Measurements from ENCODE around the gene SOS1. TPM values are rescaled to one million over a fixed set of nuclear protein-coding genes. Genes with fewer than 3 reads are reported as not detected.
"Not testable (repeated sequence)": the region's sequence is repeated elsewhere in the genome, so short reads cannot be mapped to it uniquely, and the experiment has no call there.

The SOS1 gene
- total RNA-seq, 1 donor from 2014 or later, result 5.8 TPM

- DNase-seq (ENCODE audit: low read depth in 2 of 2), result peak in 1 of 2 donors; percentile 25
Measured at GRCh38 chr2:39107156-39107555, 13.7 kb downstream of the SOS1 start.

GRCh38 chr2:39099870-39100728 is 20.8 kb downstream of the SOS1 start:
- DNase-seq (ENCODE audit: low read depth in 2 of 2), result peak; percentile 76 to 81

GRCh38 chr2:39099310-39099869 is 21.5 kb downstream of the SOS1 start:
- no peak for DNase-seq (ENCODE audit: low read depth in 2 of 2)

GRCh38 chr2:39095624-39096023 is 25.2 kb downstream of the SOS1 start:
- DNase-seq (ENCODE audit: low read depth in 2 of 2), result no peak

- DNase-seq (ENCODE audit: low read depth in 2 of 2), result no peak
Measured at GRCh38 chr2:39094717-39095363, 26.0 kb downstream of the SOS1 start.

- DNase-seq (ENCODE audit: low read depth in 2 of 2), result no peak
Measured at GRCh38 chr2:39093218-39093898, 27.5 kb downstream of the SOS1 start.

- DNase-seq (ENCODE audit: low read depth in 2 of 2), result no peak
Measured at GRCh38 chr2:39091543-39091942, 29.3 kb downstream of the SOS1 start.

- DNase-seq (ENCODE audit: low read depth in 2 of 2), result no peak
Measured at GRCh38 chr2:39091063-39091462, 29.8 kb downstream of the SOS1 start.

- no peak for DNase-seq (ENCODE audit: low read depth in 2 of 2)
Measured at GRCh38 chr2:39080152-39080551, 40.7 kb downstream of the SOS1 start.

- no peak for DNase-seq (ENCODE audit: low read depth in 2 of 2)
Measured at GRCh38 chr2:39069890-39070465, 50.9 kb downstream of the SOS1 start.

GRCh38 chr2:39069136-39069515 is 51.7 kb downstream of the SOS1 start:
- DNase-seq (ENCODE audit: low read depth in 2 of 2), result peak in 1 of 2 donors; percentile 2

- DNase-seq (ENCODE audit: low read depth in 2 of 2), result no peak
Measured at GRCh38 chr2:39068299-39069135, 52.3 kb downstream of the SOS1 start.

- no peak for DNase-seq (ENCODE audit: low read depth in 2 of 2)
Measured at GRCh38 chr2:39065616-39066015, 55.2 kb downstream of the SOS1 start.

- DNase-seq (ENCODE audit: low read depth in 2 of 2), result no peak
Measured at GRCh38 chr2:39062320-39062719, 58.5 kb downstream of the SOS1 start.

GRCh38 chr2:39061280-39061679 is 59.6 kb downstream of the SOS1 start:
- DNase-seq (ENCODE audit: low read depth in 2 of 2), result no peak

- DNase-seq (ENCODE audit: low read depth in 2 of 2), result peak; percentile 52 to 54
Measured at GRCh38 chr2:39059366-39059952, 61.4 kb downstream of the SOS1 start.

GRCh38 chr2:39058101-39058500 is 62.8 kb downstream of the SOS1 start:
- no peak for DNase-seq (ENCODE audit: low read depth in 2 of 2)

GRCh38 chr2:39052665-39053064 is 68.2 kb downstream of the SOS1 start:
- not testable (repeated sequence) for DNase-seq (ENCODE audit: low read depth in 2 of 2)

GRCh38 chr2:39050109-39050508 is 70.7 kb downstream of the SOS1 start:
- DNase-seq (ENCODE audit: low read depth in 2 of 2), result no peak

- no peak for DNase-seq (ENCODE audit: low read depth in 2 of 2)
Measured at GRCh38 chr2:39039072-39039471, 81.8 kb downstream of the SOS1 start.

Data from dermis microvascular lymphatic vessel endothelial cell (primary cell).